Inflammatory macrophage treated with lipopolysaccharide for 4 hours (primary cell): ENCODE results near the gene BPIFB4.
"Not testable (repeated sequence)": the region's sequence is repeated elsewhere in the genome, so short reads cannot be mapped to it uniquely, and the experiment has no call there.

Experiments used
- DNase-seq: peaks from one replicate; pipeline ENCODE4 v3.0.0-alpha.2; 2020

BPIFB4 gene

DNA sequence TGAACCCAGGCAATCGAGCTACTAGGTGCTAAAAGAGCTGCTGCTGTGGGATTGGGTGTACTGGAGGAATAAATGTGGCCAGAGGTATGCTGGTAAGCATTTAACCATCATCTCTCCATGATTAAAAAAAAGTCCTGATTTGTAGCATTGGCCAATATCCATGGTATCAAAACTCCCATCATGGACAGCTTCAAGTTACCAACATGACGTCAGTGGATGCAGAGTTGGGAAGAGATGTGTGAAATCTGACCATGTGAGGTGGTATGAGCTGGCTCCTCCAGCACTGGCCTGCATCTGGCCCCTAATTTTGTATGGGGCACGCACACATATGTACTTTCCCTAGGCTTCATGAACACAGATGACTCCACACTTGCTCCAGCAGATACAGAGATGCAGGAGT is 11.7 kb downstream of the BPIFB4 start:
- no peak for DNase-seq

DNA sequence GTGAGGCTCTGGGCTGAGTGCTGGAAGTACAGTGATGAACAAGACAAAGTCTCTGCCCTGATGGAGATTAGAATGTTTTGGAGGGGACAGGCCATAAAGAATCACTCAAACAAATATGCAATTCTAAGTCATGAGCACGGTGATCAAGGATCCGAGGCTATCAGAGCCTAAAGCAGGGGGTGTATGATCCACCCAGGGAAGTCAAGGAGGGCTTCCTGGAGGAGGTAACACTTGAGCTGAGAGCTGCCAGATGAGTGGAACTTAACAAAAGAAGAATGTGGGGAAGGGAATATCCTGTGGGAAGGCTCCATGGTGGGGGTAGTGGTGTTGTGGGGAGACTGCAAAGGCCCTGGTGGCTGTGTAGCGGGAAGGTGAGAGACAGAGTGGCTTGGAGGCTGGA is 12.2 kb downstream of the BPIFB4 start:
- DNase-seq: no peak

DNA sequence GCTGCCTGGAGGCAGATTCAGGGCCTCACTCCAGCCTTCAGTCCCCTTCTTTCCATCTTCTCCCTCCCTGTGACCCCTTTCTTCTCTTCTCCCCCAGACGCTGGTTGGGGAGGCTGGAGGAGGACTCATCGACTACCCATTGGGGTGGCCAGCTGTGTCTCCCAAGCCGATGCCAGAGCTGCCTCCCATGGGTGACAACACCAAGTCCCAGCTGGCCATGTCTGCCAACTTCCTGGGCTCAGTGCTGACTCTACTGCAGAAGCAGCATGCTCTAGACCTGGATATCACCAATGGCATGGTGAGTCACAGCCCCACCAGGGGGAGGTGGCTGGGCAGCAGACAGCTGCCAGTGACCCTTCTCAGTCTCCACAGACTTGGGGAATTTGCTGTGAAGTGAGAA is 12.9 kb downstream of the BPIFB4 start:
- no peak for DNase-seq

DNA sequence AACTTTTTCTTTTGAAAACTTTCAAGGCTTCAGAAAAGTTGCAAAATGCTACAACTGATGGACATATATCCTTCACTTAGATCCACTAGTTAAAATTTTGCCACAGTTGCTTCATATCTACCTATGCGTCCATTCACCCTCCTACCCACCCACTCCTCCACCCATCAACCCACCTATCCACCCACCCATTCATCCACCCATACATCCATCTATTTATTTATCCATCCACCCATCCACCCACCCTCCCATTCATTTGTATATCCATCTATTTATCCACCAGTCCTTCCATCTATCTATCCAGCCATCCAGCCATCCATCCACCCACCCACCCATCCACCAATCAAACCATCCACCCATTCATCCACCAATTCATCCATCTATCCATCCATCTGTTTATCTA is 13.6 kb downstream of the BPIFB4 start:
- no peak for DNase-seq

DNA sequence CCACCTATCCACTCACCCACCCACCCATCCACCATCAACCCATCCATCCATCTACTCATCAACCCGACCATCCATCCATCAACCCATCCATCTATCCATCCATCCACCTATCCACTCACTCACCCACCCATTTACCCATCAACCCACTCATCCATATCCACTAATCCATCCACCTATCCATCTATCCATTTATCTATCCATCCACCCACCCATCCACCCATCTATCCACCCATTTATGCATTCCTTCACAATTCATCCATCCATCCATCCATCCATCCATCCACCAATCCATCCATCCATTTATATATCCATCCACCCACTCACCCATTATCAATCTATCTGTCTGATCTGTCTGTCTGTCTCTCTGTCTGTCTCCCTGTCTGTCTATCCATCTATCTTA is 14.1 kb downstream of the BPIFB4 start:
- no peak for DNase-seq

DNA sequence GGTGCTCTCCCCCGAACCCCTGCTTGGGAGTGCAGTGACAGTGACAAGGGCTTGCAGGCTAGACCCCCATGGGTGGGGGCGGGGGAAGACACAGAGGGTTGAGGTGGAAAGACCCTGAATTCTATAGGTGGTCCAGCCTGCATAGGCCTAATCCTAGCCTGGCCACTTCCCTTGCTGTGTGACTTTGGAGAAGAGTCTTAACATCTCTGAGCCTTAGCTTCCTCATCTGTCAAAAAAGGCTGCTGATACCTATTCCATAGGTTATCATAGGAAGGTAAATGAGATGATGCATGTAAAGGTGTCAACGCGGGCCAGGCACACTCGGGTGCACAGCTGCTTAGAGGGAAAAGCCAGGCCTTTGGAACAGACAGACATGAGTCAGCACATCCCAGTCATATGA is 15.8 kb downstream of the BPIFB4 start:
- DNase-seq: no peak

DNA sequence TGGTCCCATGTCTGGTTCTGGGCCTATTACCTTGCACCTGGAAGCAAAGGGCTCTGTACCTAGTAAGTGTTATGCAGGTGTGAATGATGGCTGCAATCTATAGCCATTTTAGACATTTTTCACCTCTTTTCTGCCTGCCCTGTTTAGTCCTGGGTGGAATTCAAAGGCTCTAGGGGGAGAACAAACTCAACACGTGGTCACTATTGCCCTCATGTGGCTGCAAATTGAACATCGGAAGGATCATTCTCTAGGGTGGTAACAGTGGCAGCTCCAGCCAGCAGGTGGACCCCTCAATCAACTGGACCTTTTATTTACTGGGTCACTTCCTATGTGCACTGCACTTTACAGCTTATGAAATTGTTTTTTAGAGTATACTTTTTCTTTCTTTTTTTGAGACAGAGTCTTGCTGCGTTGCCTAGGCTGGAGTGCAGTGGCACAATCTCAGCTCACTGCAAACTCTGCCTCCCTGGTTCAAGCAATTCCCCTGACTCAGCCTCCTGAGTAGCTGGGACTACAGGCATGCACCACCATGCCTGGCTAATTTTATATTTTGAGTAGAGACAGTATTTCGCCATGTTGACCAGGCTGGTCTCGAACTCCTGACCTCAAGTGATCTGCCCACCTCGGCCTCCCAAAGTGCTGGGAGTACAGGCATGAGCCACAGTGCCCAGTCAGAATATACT is 16.6 kb downstream of the BPIFB4 start:
- DNase-seq: peak; percentile 37

DNA sequence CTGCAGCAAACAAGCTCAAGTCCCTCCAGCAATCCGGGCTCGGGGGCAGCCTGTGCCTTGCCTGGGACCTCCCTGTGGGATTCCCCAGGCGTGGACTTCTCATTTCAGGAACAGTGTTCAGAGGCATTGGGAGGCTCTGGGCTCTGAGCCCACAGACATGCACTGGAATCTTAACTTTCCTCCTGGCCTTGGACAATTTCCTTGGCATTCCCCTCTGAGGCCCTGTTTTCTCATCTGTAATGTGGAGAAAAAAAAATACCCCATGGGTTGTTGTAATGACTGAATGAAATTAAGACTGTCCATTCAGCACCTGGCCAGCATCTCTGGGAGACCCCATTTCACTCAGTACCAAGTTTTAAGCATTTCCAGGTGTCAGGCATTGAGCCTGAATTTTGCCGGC is 17.6 kb downstream of the BPIFB4 start:
- no peak for DNase-seq

DNA sequence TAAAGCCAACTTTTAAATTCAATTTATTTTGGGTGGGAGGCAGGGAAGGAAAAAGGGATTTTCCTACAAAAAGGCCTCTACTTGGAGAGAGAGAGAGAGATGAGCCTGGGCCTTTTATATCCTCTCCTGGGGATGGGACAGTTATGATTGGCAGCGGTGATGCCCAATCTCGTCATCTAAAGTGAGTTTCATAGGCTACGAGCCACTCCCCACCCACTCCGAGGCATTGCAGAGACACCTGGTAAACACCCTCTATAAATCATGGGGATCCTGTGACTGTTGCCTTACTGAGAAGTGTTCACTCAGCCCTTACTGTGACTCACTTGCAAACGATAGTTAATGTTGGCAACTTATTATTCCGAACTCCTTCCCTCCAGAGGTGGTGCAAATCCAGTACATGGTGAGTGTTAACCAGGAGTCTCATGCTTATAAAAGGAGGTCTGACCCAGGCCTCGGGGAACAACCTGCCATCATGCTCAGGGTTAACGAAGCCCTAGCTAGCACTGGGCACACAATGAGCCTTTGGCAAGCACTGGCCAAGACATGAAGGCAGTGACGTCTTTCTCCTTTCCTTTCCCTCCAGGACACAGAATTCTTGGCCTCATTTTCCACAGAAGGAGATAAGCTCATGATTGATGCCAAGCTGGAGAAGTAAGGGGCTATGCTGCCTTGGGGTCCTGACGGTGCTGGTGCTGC is 20.5 kb downstream of the BPIFB4 start:
- DNase-seq: no peak

DNA sequence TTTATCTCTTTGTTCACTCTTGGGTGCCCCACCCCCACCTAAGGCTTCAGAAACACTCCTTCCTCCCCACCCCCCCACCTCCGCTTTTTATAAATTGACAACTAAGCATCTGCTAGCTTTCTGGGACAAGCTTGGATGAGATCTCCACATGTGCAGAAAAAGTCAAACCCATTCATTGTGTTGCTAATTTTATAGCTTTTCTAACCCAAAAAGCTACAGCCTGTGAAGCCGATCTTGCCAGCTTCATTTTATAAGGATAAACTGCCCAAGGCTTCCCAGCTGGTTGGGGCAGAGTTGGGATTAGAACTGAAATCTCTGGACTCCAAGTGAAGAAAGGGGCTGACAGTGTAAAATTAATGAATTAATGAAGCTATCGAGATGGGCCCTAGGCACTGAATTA is 24.1 kb downstream of the BPIFB4 start:
- DNase-seq: no peak

DNA sequence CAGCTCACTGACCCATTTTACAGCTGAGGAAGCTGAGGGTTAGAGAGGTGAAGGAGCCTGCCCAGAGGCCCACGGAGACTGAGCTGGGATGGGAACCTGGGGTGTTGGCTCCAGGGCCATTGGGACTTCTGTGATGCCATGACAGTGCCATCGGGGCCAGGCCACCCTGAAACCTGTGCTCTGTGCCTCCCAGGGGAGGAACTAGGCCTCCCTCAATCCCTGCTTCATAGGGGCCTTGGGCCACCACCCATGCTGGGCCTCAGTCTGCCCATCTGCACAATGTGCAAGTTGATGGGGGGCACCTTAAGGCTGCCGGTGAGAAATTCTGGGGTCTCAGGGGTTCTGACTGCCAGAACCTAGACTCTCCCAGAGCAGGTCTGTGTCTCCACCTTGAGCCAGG is 24.9 kb downstream of the BPIFB4 start:
- DNase-seq: no peak

DNA sequence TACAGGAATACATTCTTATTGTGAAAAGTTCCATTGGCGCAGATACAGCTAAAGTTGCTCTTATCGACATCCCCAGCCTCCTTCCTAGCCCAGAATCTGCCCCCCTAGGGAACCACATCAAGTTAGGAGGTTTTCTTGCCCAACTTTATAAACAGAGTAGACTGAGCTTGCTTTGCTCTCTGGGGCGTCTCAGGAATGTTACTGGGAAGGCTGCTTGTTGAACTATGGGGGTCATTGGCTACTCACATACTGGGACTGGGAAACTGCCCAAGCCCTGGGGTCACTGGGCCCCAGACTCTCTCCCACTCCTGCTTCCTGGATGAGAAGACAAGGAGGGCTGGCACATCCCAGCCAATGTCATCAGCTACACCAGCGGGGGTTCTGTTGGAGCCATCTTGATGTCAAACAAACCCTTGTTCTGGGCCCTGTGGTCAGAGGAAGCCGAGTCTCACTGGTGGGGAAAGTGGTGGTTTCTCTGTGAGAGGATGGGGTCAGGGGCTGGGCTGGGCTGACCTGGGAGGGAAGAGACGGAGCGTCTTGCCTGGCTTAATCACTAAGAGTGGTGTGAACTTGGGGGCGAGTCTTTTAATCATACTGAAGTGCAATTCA is 26.0 kb downstream of the BPIFB4 start:
- DNase-seq: no peak

DNA sequence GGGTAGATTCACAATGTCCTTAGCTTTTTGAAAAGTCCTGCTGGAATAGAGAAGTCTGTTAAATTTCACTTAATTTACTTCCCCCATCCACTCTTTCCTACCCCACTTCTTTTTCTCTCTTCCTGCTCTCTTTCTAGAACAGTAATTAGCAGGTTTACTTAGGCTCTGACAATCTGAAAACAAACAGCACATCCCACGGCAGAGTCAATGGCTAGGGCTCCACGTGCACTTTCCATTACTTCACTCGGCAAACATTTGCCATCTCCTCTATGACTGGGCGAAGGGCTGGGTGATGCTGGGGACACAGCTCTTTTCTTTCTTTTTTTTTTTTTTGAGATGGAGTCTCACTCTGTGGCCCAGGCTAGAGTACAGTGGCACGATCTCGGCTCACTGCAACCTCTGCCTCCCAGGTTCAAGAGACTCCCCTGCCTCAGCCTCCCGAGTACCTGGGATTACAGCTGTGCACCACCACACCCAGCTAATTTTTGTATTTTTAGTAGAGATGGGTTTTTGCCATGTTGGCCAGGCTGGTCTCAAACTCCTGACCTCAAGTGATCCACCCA is 26.7 kb downstream of the BPIFB4 start:
- not testable (repeated sequence) for DNase-seq

DNA sequence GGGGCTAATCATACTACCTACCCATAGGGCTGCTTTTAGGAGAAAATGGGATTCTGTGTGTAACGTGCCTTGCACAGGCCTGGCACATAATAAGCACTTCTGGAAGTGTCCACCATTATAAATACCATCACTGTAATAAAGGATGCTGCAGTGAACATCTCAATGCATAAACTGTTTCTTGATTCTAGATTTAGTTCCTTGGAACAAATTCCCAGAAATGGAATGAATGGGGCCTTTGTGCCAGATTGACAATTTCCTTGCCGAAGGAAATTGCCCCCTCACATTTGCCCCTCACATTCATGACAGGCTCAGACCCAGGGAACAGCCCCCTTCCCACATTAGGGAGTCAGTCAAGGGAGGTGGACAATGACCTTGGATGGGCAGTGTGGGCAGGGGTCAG is 29.2 kb downstream of the BPIFB4 start:
- no peak for DNase-seq

DNA sequence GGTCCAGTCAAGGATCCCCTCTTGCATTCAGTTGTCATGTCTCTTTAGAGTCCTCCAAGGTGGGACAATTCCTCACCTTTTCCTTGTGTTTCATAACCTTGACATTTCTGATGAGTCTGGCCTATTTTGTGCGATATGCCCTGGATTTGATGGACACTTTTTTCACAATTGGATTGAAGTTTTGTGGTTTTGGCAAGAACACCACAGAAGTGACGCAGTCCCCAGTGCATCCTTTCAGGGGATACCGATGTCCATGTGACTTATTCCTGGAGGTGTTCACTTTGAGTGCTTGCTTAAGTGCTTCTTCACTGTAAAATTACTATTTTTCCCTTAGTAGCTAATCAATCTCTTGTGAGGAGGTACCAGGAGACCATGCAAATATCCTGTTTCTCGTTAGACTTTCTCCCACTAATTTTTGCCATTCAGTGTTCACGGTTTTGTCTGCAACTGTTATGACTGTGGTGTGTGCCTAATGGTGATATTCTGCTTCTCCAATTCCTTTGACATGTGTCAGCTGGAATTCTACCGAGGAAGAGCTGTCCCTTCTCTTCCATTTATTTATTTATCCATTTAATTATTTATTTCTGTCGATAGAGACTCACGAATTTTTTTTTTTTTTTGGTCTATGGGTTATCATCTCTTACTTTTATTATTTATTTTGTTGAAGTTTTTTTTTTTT is 30.8 kb downstream of the BPIFB4 start:
- DNase-seq: no peak

DNA sequence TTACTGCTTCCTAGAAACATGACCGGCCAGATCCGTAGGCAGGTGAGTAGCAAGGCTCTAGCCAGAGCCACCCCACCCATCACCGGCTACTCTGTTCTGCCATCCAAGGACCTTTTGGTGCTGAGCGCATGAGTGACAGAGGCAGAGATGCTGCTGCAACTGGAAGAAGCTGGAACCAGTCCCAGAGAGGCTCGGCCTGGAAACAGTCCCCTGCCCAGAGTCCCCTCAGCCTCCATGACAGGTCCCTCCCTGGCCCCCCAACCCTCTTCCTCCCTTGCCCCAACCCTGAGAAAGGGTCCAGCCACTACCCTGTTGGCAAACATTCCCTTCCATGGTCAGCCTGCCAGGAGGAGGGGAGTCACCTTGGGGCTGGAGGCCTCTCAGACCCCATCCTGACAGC is 31.9 kb downstream of the BPIFB4 start:
- DNase-seq: no peak

DNA sequence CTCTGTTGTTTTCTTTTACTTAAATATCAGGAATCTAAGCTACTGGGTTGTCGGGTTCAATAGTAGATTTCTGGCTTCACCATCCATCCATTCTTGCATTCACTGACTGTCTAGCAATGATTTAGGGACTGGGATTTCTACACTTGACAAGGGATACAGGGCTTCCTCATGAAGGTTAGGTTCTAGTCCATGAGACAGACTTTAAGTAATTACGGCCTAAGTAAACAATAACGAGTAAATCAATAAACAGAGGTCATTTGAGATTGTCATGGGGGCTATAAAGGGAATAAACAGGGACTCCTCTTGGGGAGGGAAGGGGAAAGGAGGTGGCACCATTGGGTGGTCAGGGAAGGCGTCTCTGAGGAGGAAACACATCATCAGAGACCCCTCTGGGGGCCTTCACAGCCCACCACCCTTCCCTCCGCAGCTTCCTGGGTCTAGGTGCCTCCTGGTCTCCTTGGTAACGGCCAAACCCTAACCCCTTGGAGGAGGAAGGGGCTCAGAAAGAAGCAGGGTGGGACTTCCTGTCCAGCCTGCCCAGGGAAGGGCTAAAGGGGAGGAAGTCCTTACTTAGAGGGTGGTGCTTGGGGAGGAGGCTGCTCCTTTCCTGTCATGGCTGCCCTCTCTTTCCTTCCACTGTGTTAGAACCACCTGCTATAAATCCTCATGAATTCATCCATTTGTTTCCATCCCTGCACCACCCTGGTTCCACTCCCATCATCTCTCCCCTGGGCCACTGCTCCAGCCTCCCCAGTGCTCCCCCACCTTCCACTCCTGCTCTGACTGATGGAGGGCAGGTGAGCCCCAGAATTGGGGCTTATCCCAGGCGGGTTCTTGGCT is 33.3 kb downstream of the BPIFB4 start:
- no peak for DNase-seq

DNA sequence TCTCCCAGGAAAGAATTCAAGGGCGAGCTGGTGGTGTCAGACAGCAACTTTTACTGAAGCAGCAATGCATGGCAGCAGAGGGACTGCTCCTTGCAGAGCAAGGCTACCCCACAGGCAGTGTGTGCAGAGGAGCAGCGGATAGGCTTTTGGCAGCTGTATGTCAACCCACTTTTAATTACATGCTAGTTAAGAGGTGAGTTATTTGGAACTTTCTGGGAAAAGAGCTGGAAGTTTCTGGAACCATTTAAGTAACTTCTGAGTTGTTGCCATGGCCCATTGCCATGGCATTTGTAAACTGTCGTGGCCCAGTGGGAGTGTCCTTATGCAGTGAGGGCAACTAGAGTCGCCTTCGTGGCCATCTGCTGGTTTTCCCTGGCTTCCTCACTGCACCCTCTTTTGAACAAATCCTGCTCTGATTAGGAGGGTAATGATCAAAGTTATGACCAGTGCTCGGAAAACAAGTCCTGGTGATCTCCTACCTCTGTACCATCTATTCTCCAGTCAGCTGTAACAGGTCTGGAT is 34.0 kb downstream of the BPIFB4 start:
- DNase-seq: no peak

DNA sequence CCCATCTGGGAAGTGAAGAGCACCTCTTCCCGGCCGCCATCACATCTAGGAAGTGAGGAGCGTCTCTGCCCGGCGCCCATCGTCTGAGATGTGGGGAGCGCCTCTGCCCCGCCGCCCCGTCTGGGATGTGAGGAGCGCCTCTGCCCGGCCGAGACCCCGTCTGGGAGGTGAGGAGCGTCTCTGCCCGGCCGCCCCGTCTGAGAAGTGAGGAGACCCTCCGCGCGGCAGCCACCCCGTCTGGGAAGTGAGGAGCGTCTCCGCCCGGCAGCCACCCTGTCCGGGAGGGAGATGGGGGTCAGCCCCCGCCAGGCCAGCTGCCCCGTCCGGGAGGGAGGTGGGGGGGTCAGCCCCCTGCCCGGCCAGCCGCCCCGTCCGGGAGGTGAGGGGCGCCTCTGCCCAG is 36.1 kb downstream of the BPIFB4 start:
- not testable (repeated sequence) for DNase-seq

DNA sequence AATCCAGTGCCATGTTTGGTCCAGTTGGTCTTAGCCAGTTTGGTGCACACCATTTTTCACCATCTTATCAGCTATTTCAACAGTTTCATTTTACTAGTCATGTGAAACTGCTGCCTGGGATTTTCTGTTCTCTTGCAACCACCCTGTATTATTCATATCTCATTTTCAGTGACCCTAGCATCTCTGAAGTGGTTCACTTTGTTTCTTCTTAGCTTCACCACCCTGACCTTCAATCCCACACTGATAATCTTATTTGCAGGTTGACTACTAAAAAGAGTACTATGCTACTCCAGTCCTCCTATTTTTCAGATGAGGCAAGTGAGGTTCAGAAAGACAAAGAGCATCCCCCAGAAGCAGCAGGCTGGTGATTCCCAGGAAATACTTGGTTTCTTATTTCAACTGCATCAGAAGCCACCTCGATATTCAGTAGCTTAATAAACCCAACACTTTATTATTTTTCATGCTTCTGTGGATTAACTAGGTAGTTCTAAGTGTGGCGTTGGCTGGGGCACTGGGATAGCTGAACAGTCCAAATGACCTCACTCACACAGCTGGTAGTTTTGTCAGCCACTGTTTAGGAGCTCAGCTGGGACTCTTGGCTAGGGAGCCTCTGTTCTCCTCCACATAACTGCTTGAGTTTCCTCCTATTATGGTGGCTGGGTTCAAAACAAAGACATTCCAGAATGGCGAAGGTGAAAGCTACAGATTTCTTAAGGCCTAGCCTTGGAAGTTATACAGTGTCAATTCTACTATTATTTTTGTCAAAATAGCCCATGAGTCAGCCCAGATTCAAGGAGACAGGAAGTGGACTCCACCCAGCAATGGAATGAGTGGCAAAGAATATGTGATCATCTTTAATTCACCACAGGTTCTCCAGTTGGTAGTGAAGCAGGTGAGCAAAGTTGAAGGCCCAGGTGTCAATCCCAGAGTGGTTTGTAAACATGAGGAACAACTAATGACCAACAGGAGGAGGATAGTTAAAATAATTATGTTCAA is 40.6 kb downstream of the BPIFB4 start:
- peak; percentile 35 for DNase-seq

DNA sequence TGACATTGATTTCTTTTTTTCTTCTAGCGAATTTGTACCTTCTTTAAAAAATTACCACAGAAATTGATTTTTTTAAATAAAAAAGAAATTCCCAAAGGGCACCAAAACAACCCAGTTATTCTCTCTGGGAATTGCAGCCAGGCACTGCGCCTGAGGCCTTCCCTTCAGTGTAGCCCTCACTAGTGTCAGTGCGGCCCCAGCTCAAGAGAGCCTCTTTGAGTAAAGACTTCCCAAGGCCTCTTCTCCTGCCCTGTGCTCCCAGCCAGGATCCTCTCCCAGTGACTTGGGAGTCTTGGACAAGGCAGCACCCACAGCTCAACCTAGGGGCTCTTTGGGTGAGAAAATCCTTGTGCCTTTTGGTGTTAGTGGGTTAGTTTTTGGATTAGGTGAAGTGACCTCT is 41.5 kb downstream of the BPIFB4 start:
- DNase-seq: no peak
